Neural progenitor cell (in vitro differentiated cells): ENCODE data around the gene NUAK1. TPM values are rescaled to one million over a fixed set of nuclear protein-coding genes. Genes with fewer than 3 reads are reported as not detected.

Experiments
- DNase-seq: peaks from one replicate; pipeline ENCODE4 v3.0.0-alpha.2; 2016; ENCODE audit warnings: low spot score
- H2AFZ ChIP-seq: fragments of 200-600 bp; sonication (generic); replicated peaks from 2 replicates; pipeline ENCODE4 v1.6.1; 2016; ENCODE audit warnings: antibody characterized with exemption
- H3F3A ChIP-seq: fragments of 200-600 bp; sonication (generic); 2 replicates; pipeline ENCODE4 v1.6.1; 2016; ENCODE audit warnings: antibody characterized with exemption, low read depth
- H3K27ac ChIP-seq: fragments of 200-600 bp; sonication (generic); 2 replicates; pipeline ENCODE4 v1.5.1; 2016; ENCODE audit warnings: mild to moderate bottlenecking
- H3K27me3 ChIP-seq: fragments of 200-600 bp; sonication (generic); 2 replicates; pipeline ENCODE4 v1.6.1; 2016; ENCODE audit warnings: mild to moderate bottlenecking, moderate library complexity
- H3K36me3 ChIP-seq: fragments of 200-600 bp; sonication (generic); 2 replicates; pipeline ENCODE4 v1.5.1; 2016
- H3K4me1 ChIP-seq: fragments of 200-600 bp; sonication (generic); 2 replicates; pipeline ENCODE4 v1.6.1; 2016; ENCODE audit warnings: mixed run types
- H3K4me2 ChIP-seq: fragments of 200-600 bp; sonication (generic); 2 replicates; pipeline ENCODE4 v1.6.1; 2016
- H3K4me3 ChIP-seq: fragments of 200-600 bp; sonication (generic); 2 replicates; pipeline ENCODE4 v1.5.1; 2016
- H3K79me2 ChIP-seq: fragments of 200-600 bp; sonication (generic); 2 replicates; pipeline ENCODE4 v1.6.1; 2016; ENCODE audit warnings: low read depth
- H3K9ac ChIP-seq: fragments of 200-600 bp; sonication (generic); 2 replicates; pipeline ENCODE4 v1.6.1; 2016
- H3K9me3 ChIP-seq: fragments of 200-600 bp; sonication (generic); 2 replicates; pipeline ENCODE4 v1.5.1; 2016; ENCODE audit warnings: low read depth
- H4K20me1 ChIP-seq: fragments of 200-600 bp; sonication (generic); 2 replicates; pipeline ENCODE4 v1.6.1; 2016; ENCODE audit warnings: low read depth
- H3K27ac Mint-ChIP-seq: 3 replicates; pipeline ENCODE4 v1.8.0; 2021; ENCODE audit warnings: mixed read lengths
- H3K27me3 Mint-ChIP-seq: 2 replicates; pipeline ENCODE4 v1.8.0; 2022; ENCODE audit warnings: low read depth, mild to moderate bottlenecking, inconsistent platforms, moderate library complexity, mixed read lengths; ENCODE audit not compliant: insufficient read depth
- H3K36me3 Mint-ChIP-seq: 3 replicates; pipeline ENCODE4 v1.8.0; 2021; ENCODE audit warnings: mixed read lengths
- H3K4me1 Mint-ChIP-seq: 3 replicates; pipeline ENCODE4 v1.8.0; 2021; ENCODE audit warnings: mixed read lengths
- H3K4me3 Mint-ChIP-seq: 3 replicates; pipeline ENCODE4 v1.8.0; 2021; ENCODE audit warnings: mild to moderate bottlenecking, moderate library complexity, mixed read lengths
- H3K9me3 Mint-ChIP-seq: 3 replicates; pipeline ENCODE4 v1.8.0; 2020; ENCODE audit warnings: mixed read lengths
- EZH2 ChIP-seq: fragments of 200-600 bp; sonication (generic); IDR thresholded peaks from 2 replicates; pipeline ENCODE4 v1.6.1; 2017; ENCODE audit warnings: antibody characterized with exemption, mild to moderate bottlenecking, moderate library complexity
- EZH2phosphoT487 ChIP-seq: fragments of 200-600 bp; sonication (generic); IDR thresholded peaks from 2 replicates; pipeline ENCODE4 v1.6.1; 2017; ENCODE audit warnings: antibody characterized with exemption
- total RNA-seq: library from RNA; depleted of rRNA; stranded (reverse); fragments of >200 nt; gene quantifications from 2 replicates; pipeline ENCODE4 v1.2.3, GENCODE V29; 2015; ENCODE audit warnings: low replicate concordance
- TF ChIP-seq, protein P1 (sequence below): fragments of 200-600 bp; sonication (generic); IDR thresholded peaks from 2 replicates; pipeline ENCODE4 v1.5.1; 2017; ENCODE audit warnings: antibody characterized with exemption, mild to moderate bottlenecking

NUAK1 gene
- total RNA-seq, 1 donor from 2014 or later, result 18.8 TPM

GRCh38 chr12:106062693-106063092 lies 76.1 kb downstream of the NUAK1 start:
- H3K27me3 ChIP-seq, result no peaks in the 10 kb centered on the region
- peaks cover 3% of the 10 kb centered on the region for H3K9me3 Mint-ChIP-seq
- H3K4me1 Mint-ChIP-seq, result peaks cover 20% of the 10 kb centered on the region
- no peak overlapping the region for H3K4me3 Mint-ChIP-seq
- H3F3A ChIP-seq, result no peaks in the 10 kb centered on the region
- no peak overlapping the region for H3K4me3 ChIP-seq
- no peaks in the 10 kb centered on the region for H4K20me1 ChIP-seq
- TF ChIP-seq EZH2 (no peak), EZH2phosphoT487 (no peak)
- TF ChIP-seq, protein P1, sequence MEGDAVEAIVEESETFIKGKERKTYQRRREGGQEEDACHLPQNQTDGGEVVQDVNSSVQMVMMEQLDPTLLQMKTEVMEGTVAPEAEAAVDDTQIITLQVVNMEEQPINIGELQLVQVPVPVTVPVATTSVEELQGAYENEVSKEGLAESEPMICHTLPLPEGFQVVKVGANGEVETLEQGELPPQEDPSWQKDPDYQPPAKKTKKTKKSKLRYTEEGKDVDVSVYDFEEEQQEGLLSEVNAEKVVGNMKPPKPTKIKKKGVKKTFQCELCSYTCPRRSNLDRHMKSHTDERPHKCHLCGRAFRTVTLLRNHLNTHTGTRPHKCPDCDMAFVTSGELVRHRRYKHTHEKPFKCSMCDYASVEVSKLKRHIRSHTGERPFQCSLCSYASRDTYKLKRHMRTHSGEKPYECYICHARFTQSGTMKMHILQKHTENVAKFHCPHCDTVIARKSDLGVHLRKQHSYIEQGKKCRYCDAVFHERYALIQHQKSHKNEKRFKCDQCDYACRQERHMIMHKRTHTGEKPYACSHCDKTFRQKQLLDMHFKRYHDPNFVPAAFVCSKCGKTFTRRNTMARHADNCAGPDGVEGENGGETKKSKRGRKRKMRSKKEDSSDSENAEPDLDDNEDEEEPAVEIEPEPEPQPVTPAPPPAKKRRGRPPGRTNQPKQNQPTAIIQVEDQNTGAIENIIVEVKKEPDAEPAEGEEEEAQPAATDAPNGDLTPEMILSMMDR, result no peak
- peaks cover 47% of the 10 kb centered on the region for H3K36me3 Mint-ChIP-seq
- H3K36me3 ChIP-seq, result no peaks in the 10 kb centered on the region
- no peak overlapping the region for H3K4me2 ChIP-seq
- H3K27ac Mint-ChIP-seq, result no peak overlapping the region
- DNase-seq, result no peak
- H3K9me3 ChIP-seq, result no peaks in the 10 kb centered on the region
- no peak overlapping the region for H3K9ac ChIP-seq
- no peaks in the 10 kb centered on the region for H3K4me1 ChIP-seq
- no peaks in the 10 kb centered on the region for H3K79me2 ChIP-seq
- H3K27me3 Mint-ChIP-seq, result peaks cover 3% of the 10 kb centered on the region
- H3K27ac ChIP-seq, result no peak overlapping the region
- no peak overlapping the region for H2AFZ ChIP-seq

GRCh38 chr12:106058256-106059182 lies 80.2 kb downstream of the NUAK1 start:
- no peak for TF ChIP-seq EZH2
- TF ChIP-seq EZH2phosphoT487, result no peak
- TF ChIP-seq, protein P1, result no peak
- no peaks in the 10 kb centered on the region for H3K9me3 ChIP-seq
- Mint-ChIP-seq H3K36me3 (peaks cover 12% of the 10 kb centered on the region), H3K4me1 (peaks cover 3% of the 10 kb centered on the region), H3K4me3 (no peak overlapping the region), H3K9me3 (peaks cover 23% of the 10 kb centered on the region), H3K27ac (no peak overlapping the region), H3K27me3 (no peaks in the 10 kb centered on the region)
- H2AFZ ChIP-seq, result no peak overlapping the region
- no peak overlapping the region for H3K9ac ChIP-seq
- H3K27ac ChIP-seq, result no peak overlapping the region
- no peak overlapping the region for H3K4me3 ChIP-seq
- no peaks in the 10 kb centered on the region for H3K79me2 ChIP-seq
- no peaks in the 10 kb centered on the region for H4K20me1 ChIP-seq
- H3K27me3 ChIP-seq, result no peaks in the 10 kb centered on the region
- no peak for DNase-seq
- no peaks in the 10 kb centered on the region for H3K36me3 ChIP-seq
- H3F3A ChIP-seq, result no peaks in the 10 kb centered on the region
- H3K4me2 ChIP-seq, result no peak overlapping the region
- no peaks in the 10 kb centered on the region for H3K4me1 ChIP-seq

DNA sequence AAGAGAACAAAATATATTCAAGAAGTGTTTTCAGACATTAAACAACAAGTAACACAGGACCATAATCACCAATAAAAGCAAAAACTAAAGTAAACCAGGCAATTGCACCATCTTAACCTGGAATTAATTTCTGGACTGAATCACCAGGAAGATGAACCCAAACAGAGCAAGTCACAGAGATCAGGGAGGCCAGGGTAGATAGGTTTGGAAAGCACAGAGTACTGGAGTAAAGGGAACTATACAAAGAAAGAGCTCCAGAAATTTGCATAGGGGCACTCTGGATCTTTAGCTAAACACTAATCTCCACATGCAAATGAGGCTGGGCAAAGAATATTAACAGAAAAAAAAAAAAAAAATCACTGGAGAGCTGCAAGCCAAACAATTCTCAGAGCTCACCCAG lies 84.7 kb downstream of the NUAK1 start:
- no peaks in the 10 kb centered on the region for H3K9me3 ChIP-seq
- peaks cover 23% of the 10 kb centered on the region for H3K9me3 Mint-ChIP-seq
- H3K36me3 Mint-ChIP-seq, result peaks cover 7% of the 10 kb centered on the region
- no peaks in the 10 kb centered on the region for H3K27me3 ChIP-seq
- no peaks in the 10 kb centered on the region for H3K36me3 ChIP-seq
- no peak for TF ChIP-seq EZH2
- no peak for TF ChIP-seq EZH2phosphoT487
- TF ChIP-seq, protein P1, result no peak
- DNase-seq, result no peak
- peaks cover 3% of the 10 kb centered on the region for H3K4me1 Mint-ChIP-seq
- H3K27ac Mint-ChIP-seq, result no peak overlapping the region
- H4K20me1 ChIP-seq, result no peaks in the 10 kb centered on the region
- H3F3A ChIP-seq, result no peaks in the 10 kb centered on the region
- no peaks in the 10 kb centered on the region for H3K27me3 Mint-ChIP-seq
- H3K4me3 ChIP-seq, result no peak overlapping the region
- H3K79me2 ChIP-seq, result no peaks in the 10 kb centered on the region
- H3K4me1 ChIP-seq, result no peaks in the 10 kb centered on the region
- no peak overlapping the region for H3K4me3 Mint-ChIP-seq
- no peak overlapping the region for H3K4me2 ChIP-seq
- H3K27ac ChIP-seq, result no peak overlapping the region
- H2AFZ ChIP-seq, result no peak overlapping the region
- H3K9ac ChIP-seq, result no peak overlapping the region
